HUES48 (cell line): ENCODE measurements around the gene KRT6C.

Experiments
- H3K27ac ChIP-seq: one replicate; pipeline ENCODE4 v1.7.0; 2013; ENCODE audit warnings: low read depth, low read length, inconsistent platforms
- H3K27me3 ChIP-seq: 2 replicates; pipeline ENCODE4 v1.6.1; 2013; ENCODE audit warnings: mild to moderate bottlenecking, low read length; ENCODE audit not compliant: control insufficient read depth, insufficient read depth
- H3K36me3 ChIP-seq: 2 replicates; pipeline ENCODE4 v1.6.1; 2013; ENCODE audit warnings: low read length; ENCODE audit not compliant: control insufficient read depth, insufficient read depth
- H3K4me1 ChIP-seq: 2 replicates; pipeline ENCODE4 v1.6.1; 2013; ENCODE audit warnings: mild to moderate bottlenecking, low read length; ENCODE audit not compliant: control insufficient read depth, insufficient read depth
- H3K4me3 ChIP-seq: 2 replicates; pipeline ENCODE4 v1.5.1; 2013; ENCODE audit warnings: mild to moderate bottlenecking, low read depth, low read length
- H3K9ac ChIP-seq: 2 replicates; pipeline ENCODE4 v1.6.1; 2013; ENCODE audit warnings: mild to moderate bottlenecking, low read depth, low read length, moderate library complexity
- H3K9me3 ChIP-seq: 2 replicates; pipeline ENCODE4 v1.6.1; 2013; ENCODE audit warnings: low read length; ENCODE audit not compliant: control insufficient read depth, insufficient read depth

KRT6C gene

DNA sequence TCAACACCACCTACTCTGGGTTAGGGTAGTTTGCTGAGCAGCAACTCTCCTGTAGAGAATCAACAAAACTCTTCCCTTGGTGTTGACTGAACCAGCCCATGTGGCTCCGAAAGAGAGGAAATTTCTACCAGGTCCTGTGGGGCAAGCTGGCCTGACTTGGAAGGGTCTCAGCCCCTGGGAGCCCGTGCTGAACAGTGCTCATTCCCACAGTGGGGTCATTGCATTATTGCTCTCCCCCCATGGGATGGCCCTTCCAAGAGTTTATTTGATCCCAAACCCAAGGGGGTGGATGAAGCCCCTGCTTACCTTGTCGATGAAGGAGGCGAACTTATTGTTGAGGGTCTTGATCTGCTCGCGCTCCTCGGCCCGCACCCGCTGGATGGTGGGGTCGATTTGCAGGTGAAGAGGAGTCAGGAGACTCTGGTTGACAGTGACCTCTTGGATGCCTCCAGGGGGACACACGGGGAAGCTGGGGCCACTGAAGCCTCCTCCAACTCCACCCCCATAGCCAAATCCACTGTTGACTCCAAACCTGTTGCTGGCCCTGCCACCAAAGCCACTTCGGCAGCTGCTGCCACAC, 40.0 kb downstream of the KRT6C start:
- H3K9me3 ChIP-seq: no peaks in the 10 kb centered on the region
- no peaks in the 10 kb centered on the region for H3K27me3 ChIP-seq
- H3K4me1 ChIP-seq: no peaks in the 10 kb centered on the region
- H3K36me3 ChIP-seq: no peaks in the 10 kb centered on the region
- no peak overlapping the region for H3K9ac ChIP-seq
- H3K27ac ChIP-seq: no peak overlapping the region
- H3K4me3 ChIP-seq: no peak overlapping the region

DNA sequence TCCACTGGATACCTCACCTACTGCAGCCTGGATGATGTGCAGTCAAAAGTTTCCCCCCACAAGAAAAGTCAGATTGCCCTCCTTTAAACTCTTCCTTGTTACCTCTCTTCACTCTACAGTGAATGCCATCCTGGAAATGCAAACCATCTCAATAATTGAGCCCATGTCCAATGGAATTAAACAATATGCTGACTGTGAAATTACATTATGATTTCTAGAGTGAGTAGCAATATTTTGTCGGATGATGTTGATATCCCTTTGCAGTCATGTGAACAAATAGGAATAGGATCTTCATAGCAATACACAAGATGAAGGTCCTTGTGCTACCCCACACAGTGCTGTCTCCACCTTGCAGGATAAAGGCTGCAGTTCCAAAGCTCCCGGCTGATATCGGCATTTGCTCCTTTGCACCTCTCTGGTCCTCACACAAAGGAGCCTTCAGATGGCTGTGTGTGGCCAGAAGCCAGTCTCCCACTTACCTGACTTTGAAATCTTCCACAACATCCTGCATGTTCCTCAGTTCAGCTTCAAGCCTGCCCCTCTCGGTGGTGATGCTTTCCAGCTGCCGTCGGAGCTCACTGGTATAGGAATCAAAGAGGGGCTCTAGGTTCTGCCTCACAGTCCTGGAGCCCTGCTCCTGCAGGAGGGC, 40.9 kb downstream of the KRT6C start:
- H3K4me3 ChIP-seq: no peak overlapping the region
- no peak overlapping the region for H3K9ac ChIP-seq
- H3K27me3 ChIP-seq: no peaks in the 10 kb centered on the region
- no peaks in the 10 kb centered on the region for H3K36me3 ChIP-seq
- H3K4me1 ChIP-seq: no peaks in the 10 kb centered on the region
- H3K27ac ChIP-seq: no peak overlapping the region
- no peaks in the 10 kb centered on the region for H3K9me3 ChIP-seq

DNA sequence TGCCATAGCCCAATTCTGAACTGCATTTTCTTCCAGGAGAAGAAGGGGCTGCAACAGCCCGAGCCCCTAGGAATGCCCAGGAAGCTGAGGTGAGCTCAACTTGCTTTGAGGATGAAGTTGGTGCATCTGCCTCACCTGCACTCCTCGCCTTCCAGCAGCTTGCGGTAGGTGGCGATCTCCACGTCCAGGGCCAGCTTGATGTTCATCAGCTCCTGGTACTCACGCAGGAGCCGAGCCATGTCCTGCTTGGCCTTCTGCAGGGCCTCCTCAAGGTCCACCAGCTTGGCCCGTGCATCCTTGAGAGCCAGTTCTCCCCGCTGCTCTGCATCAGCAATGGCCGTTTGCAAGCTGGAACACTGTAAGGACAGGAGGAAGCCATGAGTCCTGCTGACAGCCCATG, 45.5 kb downstream of the KRT6C start:
- Histone ChIP-seq H3K36me3 (no peaks in the 10 kb centered on the region), H3K4me3 (no peak overlapping the region), H3K27me3 (no peaks in the 10 kb centered on the region), H3K27ac (no peak overlapping the region), H3K9ac (no peak overlapping the region), H3K9me3 (no peaks in the 10 kb centered on the region), H3K4me1 (no peaks in the 10 kb centered on the region)

DNA sequence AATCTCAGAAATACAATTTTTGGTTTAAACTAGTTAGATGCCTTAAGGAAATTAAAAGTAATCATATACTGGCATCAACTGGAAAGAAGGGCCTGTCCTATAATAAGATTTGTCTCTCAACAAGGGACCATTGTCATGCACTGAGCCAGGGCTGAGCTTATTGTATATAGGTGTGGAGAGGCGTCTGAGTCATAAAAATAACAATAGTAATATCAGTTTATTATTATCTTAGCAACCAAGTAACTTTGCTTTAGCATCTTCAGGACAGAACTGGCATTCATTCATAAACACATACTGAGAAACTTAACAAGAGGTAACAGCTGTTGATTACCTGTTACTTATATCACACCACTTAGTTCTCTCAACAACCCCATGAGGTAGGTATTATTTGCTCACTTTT, 46.5 kb downstream of the KRT6C start:
- H3K27ac ChIP-seq: no peak overlapping the region
- no peaks in the 10 kb centered on the region for H3K4me1 ChIP-seq
- H3K9me3 ChIP-seq: no peaks in the 10 kb centered on the region
- H3K27me3 ChIP-seq: no peaks in the 10 kb centered on the region
- no peaks in the 10 kb centered on the region for H3K36me3 ChIP-seq
- H3K4me3 ChIP-seq: no peak overlapping the region
- no peak overlapping the region for H3K9ac ChIP-seq

DNA sequence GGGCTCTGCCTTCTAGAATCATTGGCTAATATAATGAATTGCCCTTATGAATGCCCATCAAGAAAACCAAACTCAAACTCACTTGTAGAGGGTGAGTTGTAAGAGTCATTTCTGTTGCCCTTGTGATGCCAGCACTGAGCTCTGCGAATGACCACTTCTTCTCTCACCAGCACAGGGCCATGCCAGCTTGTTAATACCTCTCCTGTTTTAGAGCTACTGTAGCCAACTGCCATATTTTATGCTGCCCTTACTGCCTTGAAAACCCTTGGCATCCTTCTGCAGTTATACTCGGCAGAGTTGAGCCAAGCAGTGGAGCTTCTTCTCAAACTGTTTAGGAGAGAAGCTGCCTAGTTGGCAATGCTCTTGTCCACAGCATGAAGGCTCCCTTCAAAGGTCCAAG, 47.6 kb downstream of the KRT6C start:
- Histone ChIP-seq H3K9me3 (no peaks in the 10 kb centered on the region), H3K9ac (no peak overlapping the region), H3K27me3 (no peaks in the 10 kb centered on the region), H3K27ac (no peak overlapping the region), H3K36me3 (no peaks in the 10 kb centered on the region), H3K4me1 (no peaks in the 10 kb centered on the region), H3K4me3 (no peak overlapping the region)

- H3K4me1 ChIP-seq: no peaks in the 10 kb centered on the region
Observed at GRCh38 chr12:52425466-52425865, 48.1 kb downstream of the KRT6C start.

GRCh38 chr12:52423661-52424500, 49.7 kb downstream of the KRT6C start:
- no peaks in the 10 kb centered on the region for H3K36me3 ChIP-seq
- no peaks in the 10 kb centered on the region for H3K27me3 ChIP-seq
- no peaks in the 10 kb centered on the region for H3K9me3 ChIP-seq
- no peak overlapping the region for H3K9ac ChIP-seq
- no peaks in the 10 kb centered on the region for H3K4me1 ChIP-seq
- no peak overlapping the region for H3K4me3 ChIP-seq
- H3K27ac ChIP-seq: no peak overlapping the region

More at GRCh38 chr12:52425466-52425865, 48.1 kb downstream of the KRT6C start:
- Histone ChIP-seq H3K9ac (no peak overlapping the region), H3K27ac (no peak overlapping the region), H3K36me3 (no peaks in the 10 kb centered on the region), H3K27me3 (no peaks in the 10 kb centered on the region), H3K9me3 (no peaks in the 10 kb centered on the region), H3K4me3 (no peak overlapping the region)

DNA sequence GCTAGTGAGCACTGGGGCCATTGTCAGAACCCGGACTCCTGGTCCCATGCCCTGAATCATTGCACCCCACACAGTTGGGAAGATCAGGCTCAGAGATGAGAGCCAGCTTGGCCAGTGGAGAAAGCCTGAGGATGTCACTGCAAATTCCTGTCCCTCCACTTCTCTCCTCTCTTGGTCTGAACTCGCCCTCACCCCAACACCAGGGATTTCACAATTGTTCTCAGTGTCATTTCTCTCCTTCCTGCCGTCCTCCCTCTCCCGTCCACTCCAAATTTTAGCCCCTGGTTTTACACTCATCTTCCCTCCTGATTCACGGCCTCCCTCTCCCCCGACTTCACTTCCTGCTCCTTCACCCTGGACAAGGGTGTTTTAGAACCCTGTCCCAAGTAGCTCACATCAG, 50.6 kb downstream of the KRT6C start:
- Histone ChIP-seq H3K36me3 (no peaks in the 10 kb centered on the region), H3K9ac (no peak overlapping the region), H3K27ac (no peak overlapping the region), H3K4me1 (no peaks in the 10 kb centered on the region), H3K4me3 (no peak overlapping the region), H3K27me3 (no peaks in the 10 kb centered on the region), H3K9me3 (no peaks in the 10 kb centered on the region)

DNA sequence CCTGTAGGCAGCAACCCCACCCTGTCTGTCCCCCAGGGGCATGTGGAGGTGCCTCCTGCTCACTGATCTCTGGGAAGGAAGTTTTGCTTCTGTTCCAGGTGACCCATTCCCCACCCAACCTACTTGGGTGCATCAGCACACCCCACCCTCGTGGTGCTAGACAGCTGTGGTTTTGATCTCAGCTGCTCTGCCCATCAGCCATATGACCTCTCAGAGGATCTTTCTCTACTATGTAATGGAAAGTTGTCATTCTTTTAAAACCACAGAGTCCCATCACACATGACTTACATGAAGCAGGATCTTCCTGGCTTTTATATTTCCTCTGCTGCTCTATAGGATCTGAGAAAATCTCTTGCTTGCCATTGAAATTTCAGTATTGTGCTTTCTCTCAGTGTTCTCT, 53.9 kb downstream of the KRT6C start:
- Histone ChIP-seq H3K27me3 (no peaks in the 10 kb centered on the region), H3K36me3 (no peaks in the 10 kb centered on the region), H3K4me3 (no peak overlapping the region), H3K9ac (no peak overlapping the region), H3K27ac (no peak overlapping the region), H3K4me1 (no peaks in the 10 kb centered on the region), H3K9me3 (no peaks in the 10 kb centered on the region)

DNA sequence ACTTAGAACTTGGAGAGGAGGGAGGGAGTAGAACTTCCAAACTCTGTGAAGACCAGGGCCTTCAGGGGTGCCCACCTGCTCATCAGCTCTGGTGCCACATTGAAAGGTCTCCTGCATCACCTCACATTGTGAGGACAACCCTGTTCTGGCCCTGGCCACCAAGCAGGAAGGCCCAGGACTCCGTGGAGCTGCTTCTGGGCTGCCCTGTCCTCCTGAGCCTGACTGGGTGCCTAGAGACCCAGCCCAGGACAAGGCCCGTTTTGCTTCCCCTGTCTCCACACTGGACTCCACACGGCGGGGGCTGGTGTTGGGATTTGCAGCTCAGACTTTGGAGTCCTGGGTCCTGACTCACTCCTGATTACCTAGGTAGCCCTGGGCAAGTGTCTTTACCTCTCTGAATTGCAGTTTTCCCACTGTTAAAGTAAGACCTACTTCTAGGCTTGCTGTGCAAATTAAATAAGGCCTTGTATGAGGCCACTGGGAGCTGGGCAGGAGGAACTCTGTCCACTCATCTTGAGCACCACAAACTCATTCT, 55.0 kb downstream of the KRT6C start:
- no peaks in the 10 kb centered on the region for H3K27me3 ChIP-seq
- H3K4me3 ChIP-seq: no peak overlapping the region
- no peaks in the 10 kb centered on the region for H3K4me1 ChIP-seq
- no peak overlapping the region for H3K9ac ChIP-seq
- no peaks in the 10 kb centered on the region for H3K9me3 ChIP-seq
- no peak overlapping the region for H3K27ac ChIP-seq
- H3K36me3 ChIP-seq: no peaks in the 10 kb centered on the region
